HK-2 (cell line): ENCODE measurements around the gene CIRBP.
"Not testable (repeated sequence)": the region's sequence is repeated elsewhere in the genome, so short reads cannot be mapped to it uniquely, and the experiment has no call there.

Experiments
- DNase-seq: peaks from one replicate; pipeline ENCODE4 v3.0.0-alpha.2; 2018; ENCODE audit not compliant: unreplicated experiment

The CIRBP gene

DNA sequence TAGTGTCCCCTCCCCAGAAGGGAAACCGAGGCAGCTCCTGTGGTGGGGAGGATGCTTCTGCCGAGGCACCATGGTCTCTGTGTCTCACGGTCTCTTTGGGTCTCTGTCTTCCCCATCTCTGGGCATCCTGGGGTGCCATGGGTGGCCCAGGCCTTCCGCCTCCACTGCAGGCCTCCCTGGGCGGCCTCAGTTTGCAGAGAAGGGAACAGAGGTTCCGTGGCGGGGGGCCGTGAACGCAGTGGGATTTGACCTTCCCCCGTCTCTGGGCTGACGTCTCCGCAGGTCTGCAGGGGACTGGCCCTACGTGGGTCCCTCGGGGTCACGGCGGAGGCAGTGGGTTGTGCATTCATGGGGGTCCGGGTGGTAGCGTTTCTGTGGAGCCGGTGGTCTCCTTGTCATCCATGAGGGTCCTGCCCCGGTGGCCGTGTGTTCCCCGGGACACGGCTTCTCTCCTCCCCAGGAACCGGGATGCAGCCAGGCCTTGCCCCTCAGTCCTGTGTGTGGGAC is 21.1 kb downstream of the CIRBP start:
- no peak for DNase-seq

DNA sequence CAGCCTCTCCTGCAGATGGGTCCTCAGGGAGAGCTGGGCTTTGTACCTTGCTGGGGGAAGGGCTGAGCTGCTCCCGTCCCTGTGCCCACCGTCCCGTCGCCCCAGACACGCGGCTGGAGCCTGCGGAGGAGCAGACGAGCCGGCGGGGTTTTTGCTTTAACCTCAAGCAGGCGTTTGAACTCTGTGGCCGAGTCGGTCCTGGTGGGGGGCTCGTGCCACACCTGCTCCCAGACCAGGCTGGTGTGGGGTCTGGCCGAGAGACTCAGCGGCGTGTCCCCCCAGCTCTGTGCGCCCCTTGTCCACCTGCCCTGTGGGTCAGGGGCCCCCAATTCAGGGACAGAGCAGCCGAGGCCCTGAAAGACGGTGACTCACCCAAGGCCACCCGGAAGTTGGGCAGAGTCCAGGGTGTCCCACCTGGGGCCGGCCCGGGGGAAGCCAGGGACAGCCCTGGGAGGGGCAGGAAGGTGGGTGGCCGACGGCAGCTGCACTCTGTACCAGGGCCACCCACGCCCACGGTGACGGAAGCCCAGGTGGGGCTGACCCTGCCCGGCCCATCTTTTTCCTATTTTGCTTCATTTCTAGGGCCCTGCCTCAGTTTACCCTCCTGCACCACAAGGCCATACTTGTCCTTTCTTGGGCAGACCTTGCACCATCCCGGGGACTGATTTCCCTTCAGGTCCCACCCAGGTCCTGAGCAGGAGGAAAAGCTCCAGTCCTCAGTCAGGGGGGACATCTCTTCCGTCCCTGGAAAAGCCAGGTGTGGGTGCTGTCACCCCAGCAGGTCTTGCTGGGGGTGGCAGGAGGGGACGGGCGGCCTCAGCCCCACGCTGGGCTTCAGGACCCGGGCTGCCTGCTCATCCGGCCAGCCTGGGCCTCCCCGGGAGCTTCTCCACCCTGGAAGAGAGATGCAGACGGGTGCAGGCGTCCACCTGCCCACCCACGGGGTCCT is 21.8 kb downstream of the CIRBP start:
- DNase-seq: no peak

- DNase-seq: no peak
Observed at GRCh38 chr19:1291761-1292418, 22.8 kb downstream of the CIRBP start.

- DNase-seq: no peak
Observed at GRCh38 chr19:1292419-1293151, 23.5 kb downstream of the CIRBP start.

- DNase-seq: no peak
Observed at GRCh38 chr19:1293782-1294604, 24.9 kb downstream of the CIRBP start.

DNA sequence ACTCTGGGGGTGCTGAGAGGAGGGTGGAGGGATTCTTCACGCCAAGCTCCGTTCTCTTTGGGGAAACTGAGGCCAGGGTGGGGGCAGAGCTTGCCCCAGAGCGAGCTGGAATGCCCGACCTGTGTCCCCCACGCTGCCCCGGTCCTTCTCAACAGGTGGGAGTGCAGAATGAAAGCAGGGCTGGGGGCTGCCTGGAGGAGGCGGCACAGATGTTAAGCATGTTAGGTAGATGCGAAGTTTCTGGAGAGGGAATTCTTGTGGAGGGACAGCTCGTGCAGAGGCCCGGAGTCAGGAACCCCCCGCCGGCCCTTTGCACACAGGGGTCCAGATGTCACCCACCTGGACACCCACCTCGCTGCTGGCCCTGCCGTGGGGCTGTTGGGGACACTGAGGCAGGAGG is 25.6 kb downstream of the CIRBP start:
- DNase-seq: no peak

DNA sequence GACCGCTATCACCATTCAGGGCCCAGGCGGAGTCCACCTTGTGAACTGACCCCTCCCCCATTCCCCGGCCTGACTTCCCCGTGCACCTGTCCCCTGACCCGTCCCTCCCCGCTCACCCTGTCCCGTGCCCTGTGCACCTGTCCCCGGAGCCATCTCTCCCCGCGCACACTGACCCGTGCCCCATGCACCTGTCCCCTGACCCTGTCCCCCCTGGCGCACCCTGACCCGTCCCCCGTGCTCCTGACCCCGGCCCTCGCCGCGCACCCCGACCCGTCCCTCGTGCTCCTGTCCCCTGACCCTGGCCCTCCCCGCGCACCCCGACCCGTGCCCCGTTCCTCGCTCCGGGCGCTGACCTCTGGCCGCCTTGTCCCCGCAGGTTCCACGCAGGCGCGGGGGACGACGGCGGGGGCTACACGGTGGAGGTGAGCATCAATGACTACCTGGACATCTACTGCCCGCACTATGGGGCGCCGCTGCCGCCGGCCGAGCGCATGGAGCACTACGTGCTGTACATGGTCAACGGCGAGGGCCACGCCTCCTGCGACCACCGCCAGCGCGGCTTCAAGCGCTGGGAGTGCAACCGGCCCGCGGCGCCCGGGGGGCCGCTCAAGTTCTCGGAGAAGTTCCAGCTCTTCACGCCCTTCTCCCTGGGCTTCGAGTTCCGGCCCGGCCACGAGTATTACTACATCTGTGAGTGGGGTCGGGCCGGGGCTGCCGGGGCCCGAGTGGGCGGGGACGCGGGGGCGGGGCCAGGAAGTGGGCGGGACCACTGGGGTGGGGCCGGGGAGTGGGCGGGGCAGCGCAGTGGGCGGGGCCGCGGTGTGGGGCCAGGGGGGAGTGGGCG is 26.3 kb downstream of the CIRBP start:
- DNase-seq: no peak

GRCh38 chr19:1296078-1296477 is 26.9 kb downstream of the CIRBP start:
- DNase-seq: no peak

GRCh38 chr19:1296575-1297271 is 27.6 kb downstream of the CIRBP start:
- DNase-seq: no peak

DNA sequence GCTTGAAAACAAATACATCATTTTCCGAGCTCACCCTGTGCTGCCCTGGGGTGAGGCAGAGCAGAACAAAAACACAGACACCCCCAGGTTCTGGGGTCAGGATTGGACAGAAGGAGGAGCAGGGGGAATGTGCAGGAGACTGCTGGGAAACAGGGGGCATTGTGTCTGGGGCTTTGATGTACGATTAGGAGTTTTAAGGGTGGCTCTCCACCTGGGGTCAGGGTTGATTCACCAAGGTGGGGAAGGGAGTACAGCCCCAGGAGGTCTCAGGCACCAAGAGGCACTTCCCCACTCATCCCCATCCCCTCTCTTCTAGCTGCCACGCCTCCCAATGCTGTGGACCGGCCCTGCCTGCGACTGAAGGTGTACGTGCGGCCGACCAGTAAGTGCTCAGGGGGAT is 29.1 kb downstream of the CIRBP start:
- DNase-seq: no peak

GRCh38 chr19:1299801-1300200 is 30.7 kb downstream of the CIRBP start:
- DNase-seq: no peak

DNA sequence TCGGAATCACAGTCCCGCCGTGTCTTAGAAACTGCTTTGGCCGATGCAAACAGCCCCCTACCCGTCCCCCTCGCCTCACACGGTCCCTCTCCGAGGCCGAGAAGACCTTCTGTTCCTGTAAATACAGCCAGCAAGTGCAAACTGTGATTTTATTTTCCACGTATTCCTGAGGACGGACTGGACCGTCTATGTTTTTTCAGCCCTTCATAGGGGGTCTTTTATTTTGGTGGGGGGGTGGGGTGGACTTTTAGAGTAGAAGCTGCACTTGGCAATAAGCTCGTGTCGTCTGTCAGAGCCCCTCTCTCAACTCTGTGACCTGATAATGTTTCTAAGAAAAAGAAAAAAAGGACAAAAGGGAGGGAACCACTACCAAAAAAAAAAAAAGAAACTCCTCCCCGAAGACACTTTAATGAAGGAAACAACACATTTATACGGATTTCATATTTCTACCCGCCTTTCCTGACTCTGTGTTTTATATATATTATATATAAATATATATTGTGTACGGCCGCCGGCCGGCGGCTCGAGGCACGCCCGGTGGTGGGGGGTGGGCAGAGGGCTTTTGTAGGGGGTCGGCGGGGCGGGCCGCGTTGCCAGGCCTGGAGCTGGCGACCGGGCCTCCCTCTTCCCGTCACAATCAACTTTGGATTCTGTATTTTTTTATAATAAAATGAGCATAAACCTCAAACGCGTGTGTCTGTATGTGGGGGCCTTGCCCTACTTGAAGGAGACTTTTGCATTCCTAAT is 31.8 kb downstream of the CIRBP start:
- DNase-seq: no peak

GRCh38 chr19:1302533-1303239 is 33.6 kb downstream of the CIRBP start:
- DNase-seq: no peak

GRCh38 chr19:1304197-1304924 is 35.2 kb downstream of the CIRBP start:
- no peak for DNase-seq

DNA sequence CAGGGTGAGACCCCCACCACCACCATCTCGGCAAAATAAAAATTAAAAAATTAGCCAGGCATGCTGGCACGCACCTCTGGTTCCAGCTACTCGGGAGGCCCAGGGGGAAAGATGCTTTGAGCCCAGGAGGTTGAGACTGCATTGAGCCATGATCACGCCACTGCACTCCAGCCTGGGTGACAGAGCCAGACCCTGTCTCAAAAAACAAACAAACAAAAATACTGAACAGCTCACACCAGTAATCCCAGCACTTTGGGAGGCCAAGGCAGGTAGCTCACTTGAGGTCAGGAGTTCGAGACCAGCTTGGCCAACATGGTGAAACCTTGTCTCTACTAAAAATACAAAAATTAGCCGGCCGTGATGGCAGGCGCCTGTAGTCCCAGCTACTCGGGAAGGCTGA is 36.2 kb downstream of the CIRBP start:
- DNase-seq: not testable (repeated sequence)

DNA sequence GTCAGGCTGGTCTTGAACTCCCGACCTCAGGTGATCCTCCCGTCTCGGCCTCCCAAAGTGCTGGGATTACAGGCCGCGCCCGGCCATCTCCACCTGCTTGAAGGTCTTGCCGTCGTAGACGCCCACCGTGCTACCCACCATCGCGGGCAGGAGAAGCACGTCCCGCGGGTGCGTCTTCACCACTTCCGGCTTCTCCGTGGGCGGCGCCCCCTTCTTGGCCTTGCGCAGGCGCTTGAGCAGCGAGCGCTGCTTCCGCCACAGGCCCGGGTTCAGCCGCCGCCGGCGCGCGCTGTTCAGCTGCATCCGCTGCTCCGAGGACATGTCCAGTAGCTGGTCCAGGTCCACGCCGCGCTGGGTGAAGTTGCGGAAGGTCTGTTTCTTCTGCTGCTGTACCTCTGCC is 38.2 kb downstream of the CIRBP start:
- no peak for DNase-seq

DNA sequence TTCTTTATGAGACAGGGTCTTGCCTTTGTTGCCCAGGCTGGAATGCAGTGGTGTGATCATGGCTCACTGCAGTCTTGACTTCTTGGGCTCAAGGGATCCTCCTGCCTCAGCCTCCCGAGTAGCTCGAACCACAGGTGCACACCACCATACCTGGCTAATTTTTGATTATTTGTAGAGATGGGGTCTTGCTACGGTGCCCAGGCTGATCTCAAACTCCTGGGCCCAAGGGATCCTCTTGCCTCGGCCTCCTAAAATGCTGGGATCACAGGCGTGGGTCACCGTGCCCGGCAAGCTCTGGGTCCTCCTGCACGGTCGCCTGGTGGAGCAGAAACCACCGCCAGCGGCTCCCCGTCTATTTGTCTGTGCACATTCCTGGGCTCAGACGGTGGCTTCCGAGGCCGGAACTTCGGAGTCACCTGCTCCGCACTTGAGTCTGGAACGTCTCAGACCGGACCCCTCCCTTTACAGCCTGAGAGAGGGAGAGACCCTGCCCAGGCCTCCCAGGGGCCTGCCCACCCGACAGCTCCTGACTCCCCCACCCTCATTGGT is 38.7 kb downstream of the CIRBP start:
- no peak for DNase-seq
